GM19043 (cell line): ENCODE results near the gene CTTN.

Source experiments
- ATAC-seq: cut with Tn5 transposase; IDR thresholded peaks from one replicate; pipeline ENCODE4 v1.9.1; 2021; ENCODE audit warnings: low read depth; ENCODE audit not compliant: unreplicated experiment

CTTN gene

GRCh38 chr11:70424765-70425344, 26.5 kb downstream of the CTTN start:
- no peak for ATAC-seq

DNA sequence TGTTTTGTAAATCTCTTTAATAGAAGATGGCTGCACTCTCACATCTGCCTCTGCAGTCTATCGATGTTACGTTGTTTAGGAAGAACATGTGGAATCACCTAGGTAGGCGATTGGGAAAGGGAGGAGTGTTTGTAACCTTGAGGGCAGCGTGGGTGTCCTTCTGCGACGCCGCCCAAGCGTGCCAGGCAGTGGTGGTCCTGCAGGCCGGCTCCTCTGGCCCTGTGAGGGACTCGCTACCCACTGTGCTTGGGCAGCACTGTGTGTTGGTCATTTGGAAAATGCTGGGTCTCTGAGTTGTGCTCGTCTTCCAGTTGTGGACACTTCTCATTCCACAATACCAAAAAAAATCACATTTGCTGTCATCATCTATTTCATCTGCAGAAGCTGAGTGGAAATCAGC, 29.1 kb downstream of the CTTN start:
- ATAC-seq: no peak

DNA sequence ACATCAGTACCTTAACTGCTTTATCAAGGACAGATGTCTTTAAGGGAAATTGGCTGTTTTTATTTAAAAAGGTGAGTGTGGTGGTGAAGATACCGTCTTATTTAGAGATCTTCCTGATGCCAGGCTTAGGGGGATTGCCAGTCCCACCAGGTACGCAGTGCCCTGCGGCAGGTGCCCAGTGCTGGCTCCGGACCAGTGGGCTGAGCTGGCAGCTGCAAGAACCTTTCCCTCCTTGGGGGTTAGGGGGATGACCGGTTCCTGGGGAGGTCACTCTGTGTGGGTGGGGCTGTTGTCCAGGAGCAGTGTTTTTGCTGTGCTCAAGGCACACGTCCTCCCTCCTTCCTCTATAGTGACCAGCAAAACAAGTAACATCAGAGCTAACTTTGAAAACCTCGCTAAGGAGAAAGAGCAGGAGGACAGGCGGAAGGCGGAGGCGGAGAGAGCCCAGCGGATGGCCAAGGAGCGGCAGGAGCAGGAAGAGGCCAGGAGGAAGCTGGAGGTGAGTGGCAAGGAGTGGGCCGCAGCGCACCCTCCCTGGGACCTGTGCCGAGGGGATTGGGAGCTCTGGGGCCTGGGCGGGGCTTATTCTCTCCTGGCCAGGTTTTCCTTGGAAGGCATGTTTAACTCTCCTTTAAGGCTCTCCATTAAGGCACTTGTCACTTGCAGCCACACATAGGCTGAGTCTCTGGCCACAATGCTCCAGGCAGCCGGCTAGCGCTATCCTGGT, 30.5 kb downstream of the CTTN start:
- ATAC-seq: no peak

- ATAC-seq: no peak
Measured at GRCh38 chr11:70429428-70429705, 31.0 kb downstream of the CTTN start.

GRCh38 chr11:70429724-70430521, 31.6 kb downstream of the CTTN start:
- no peak for ATAC-seq

GRCh38 chr11:70430671-70431574, 32.6 kb downstream of the CTTN start:
- no peak for ATAC-seq

- ATAC-seq: no peak
Measured at GRCh38 chr11:70431611-70432010, 33.3 kb downstream of the CTTN start.

- ATAC-seq: no peak
Measured at GRCh38 chr11:70432065-70432464, 33.7 kb downstream of the CTTN start.

GRCh38 chr11:70432580-70432979, 34.3 kb downstream of the CTTN start:
- no peak for ATAC-seq

- ATAC-seq: no peak
Measured at GRCh38 chr11:70433038-70433437, 34.7 kb downstream of the CTTN start.

DNA sequence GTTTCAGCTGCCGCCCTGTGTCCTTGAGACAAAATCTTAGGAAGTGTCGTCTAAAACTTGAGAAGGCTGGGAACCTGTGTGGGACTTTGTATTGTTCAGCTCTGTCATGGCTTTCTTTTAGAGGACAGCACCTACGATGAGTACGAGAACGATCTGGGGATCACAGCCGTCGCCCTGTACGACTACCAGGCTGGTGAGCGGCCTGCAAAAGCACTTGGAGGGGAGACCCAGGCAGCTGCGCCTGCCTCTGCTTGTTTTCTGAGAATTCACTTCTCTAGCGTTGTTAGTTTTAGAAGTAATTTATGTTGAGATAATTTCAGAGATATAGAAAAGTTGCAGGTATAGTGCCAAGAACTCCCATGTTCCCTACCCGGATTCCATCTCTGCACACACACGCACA, 35.2 kb downstream of the CTTN start:
- ATAC-seq: no peak

DNA sequence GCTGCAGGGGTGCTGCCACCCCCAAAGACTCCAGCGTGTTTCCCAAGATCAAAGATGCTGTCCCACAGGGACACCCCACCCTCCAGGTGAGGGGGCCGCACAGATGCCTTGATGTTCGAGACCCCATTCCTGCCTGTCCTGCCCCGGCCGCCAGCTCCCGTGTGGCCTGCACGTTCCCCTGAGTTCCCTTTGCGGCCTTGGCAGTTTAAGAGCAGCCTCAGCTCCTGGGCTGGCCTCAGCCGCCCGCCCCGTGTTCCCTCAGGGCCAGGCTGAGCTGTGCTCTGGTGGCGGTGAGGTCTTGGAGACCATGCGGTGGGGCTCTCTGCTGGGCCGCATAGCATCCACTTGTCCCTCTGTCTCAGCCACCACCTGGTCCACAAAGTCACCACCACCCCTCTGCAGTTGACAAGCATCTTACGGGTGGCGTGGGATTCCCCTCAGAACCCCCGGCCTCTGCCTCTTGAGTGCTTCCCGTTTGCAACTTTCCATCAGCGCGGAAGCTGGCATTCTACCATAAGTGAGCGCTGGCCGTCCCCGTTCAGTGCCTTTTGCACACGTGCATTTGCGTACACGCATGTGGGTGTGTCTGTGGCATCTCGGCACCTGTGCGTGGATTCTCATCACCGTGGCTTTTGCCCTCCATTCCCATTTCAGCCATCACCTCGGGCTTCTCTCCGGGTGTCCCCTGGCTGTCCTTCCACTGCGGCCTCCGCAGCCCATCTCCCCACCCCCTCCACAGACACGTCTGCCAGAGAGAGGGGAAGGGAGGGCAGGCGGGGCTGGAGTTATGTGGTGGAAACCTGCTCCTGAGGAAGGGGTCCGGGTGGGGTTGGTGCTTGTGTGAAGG, 35.9 kb downstream of the CTTN start:
- no peak for ATAC-seq

DNA sequence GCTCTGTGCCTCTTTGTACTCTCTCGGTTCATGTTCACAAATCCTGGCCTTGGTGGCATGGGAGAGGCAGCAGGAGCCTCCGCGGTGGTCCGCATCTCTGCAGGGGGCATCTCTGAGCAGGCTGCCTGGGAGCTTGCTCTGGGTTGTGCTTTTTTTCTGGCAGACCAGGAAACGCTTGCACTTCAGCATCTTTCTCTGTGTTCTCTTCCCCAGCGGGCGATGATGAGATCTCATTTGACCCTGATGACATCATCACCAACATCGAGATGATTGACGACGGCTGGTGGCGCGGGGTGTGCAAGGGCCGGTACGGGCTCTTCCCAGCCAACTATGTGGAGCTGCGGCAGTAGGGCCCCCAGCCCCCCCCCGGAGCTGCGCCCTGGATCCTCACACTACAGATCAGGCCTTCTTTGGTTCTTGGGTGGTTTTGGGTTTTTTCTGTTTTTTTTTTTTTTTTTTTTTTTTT, 36.5 kb downstream of the CTTN start:
- no peak for ATAC-seq

GRCh38 chr11:70435361-70435760, 37.0 kb downstream of the CTTN start:
- ATAC-seq: no peak

DNA sequence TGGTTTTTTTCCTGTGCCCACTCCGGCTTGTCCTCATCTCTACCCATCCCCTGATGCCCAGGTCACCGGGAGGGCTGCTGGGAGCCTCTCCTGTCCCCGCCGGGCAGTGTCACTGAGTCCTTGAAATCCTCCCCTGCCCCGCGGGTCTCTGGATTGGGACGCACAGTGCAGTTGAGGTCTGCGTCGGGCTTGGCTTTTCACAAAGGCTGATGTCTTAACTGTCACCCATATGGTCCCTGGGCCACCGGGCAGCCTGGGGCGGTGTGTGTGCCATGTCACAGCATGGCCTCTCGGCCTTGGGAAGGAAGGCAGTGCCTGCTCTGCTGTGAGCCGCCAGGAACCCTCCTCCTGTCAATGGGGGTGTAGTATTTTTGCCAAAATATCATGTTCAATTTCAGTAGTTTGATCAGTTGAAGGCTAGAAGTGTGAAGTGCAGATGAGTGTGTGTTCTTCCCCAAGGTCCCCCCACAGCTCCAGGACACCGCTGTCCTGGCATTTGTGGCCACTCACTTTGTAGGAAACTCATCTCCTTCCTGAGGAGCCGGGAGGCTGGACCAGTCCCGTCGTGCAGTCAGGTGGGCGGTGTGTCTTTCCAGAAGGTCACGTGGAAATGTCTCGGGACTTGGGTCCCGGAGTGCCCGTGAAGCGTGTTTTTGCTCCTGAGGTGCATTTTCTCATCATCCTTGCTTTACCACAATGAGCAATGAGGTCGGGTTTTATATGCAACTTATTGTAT, 37.6 kb downstream of the CTTN start:
- no peak for ATAC-seq

GRCh38 chr11:70436501-70436860, 38.2 kb downstream of the CTTN start:
- ATAC-seq: no peak

GRCh38 chr11:70437111-70437784, 38.9 kb downstream of the CTTN start:
- ATAC-seq: no peak

DNA sequence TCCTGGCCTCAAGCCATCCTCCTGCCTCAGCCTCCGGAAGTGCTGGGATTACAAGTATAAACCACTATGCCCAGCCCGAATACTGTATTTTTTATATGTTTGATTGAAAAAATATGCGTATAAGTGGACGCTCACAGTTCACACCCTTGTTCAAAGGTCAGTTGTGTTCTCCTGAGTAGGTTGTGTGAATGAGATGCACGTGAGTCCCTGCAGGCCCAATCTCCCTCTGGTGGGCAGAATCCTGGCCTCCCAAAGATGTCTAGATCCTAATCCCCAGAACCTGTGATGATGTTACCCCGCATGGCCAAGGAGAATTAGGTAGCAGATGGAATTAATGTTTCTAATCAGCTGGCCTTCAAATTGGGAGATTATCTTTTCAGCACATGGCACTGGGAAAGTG, 41.9 kb downstream of the CTTN start:
- no peak for ATAC-seq

DNA sequence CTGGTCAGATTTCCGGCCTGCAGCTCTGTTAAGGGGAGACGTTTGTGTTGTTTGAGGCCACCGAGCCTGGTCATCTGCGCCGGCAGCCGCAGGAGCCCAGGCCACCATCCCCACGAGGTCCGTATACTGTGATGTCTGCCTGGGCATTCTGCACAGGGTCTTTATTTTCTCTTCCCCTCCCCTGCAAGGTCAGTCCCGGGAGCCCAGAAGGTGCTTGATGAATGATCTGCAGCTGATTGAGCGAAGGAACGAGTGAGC, 45.4 kb downstream of the CTTN start:
- no peak for ATAC-seq
